NCI-H2107 (cell line): Measurements from ENCODE around the gene THBS1.

Source experiments
- DNase-seq: peaks from one replicate; lab custom pipeline; 2025; lab: John Stamatoyannopoulos, UW

Gene THBS1

DNA sequence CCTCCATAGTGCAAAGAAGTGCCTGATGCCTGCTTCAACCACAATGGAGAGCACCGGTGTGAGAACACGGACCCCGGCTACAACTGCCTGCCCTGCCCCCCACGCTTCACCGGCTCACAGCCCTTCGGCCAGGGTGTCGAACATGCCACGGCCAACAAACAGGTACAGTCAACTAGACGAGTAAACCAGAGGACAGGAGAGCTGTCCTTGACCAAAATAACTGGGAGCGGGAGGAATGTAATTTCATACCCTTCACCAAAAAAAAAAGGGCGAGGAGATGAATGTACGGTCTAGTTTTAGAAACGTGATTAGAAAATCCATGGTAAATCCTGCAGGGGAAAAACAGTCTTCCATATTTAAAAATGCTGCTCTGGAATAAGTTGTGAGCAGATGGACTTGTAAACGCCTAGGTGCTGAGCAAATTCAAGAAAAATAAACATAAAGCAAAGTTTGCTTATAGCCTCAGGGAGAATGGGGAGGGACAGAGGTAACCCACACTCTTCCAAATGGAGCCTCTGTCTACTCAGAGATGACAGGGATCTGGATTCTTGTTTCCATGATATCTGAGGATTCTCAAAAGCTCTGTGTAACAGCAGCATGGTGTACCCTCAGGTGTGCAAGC, 8.4 kb downstream of the THBS1 start:
- no peak for DNase-seq

DNA sequence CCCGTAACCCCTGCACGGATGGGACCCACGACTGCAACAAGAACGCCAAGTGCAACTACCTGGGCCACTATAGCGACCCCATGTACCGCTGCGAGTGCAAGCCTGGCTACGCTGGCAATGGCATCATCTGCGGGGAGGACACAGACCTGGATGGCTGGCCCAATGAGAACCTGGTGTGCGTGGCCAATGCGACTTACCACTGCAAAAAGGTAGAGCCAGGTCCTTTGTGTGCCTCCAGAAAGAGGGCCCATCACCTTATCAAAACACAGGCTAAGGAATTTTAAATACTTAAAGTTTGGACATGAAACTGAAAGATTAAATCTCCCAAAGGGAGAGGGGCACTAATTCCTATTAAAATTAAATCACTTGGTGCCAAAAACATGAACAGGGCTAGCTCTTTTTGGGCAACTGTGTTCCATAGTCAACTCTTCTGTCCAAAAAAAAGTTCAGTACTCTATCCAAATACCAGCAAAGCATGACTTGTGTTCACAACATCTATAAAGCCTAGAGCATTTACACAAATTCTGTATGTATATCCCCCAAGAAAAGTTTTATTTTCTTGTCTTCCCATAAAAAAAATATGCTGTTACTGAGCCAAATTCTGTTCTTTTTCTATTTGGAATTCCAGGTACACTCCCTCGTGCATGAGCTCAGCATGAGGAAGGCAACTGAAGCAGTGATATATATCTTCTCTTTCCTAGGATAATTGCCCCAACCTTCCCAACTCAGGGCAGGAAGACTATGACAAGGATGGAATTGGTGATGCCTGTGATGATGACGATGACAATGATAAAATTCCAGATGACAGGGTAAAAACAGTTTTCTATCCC, 9.2 kb downstream of the THBS1 start:
- DNase-seq, result no peak

DNA sequence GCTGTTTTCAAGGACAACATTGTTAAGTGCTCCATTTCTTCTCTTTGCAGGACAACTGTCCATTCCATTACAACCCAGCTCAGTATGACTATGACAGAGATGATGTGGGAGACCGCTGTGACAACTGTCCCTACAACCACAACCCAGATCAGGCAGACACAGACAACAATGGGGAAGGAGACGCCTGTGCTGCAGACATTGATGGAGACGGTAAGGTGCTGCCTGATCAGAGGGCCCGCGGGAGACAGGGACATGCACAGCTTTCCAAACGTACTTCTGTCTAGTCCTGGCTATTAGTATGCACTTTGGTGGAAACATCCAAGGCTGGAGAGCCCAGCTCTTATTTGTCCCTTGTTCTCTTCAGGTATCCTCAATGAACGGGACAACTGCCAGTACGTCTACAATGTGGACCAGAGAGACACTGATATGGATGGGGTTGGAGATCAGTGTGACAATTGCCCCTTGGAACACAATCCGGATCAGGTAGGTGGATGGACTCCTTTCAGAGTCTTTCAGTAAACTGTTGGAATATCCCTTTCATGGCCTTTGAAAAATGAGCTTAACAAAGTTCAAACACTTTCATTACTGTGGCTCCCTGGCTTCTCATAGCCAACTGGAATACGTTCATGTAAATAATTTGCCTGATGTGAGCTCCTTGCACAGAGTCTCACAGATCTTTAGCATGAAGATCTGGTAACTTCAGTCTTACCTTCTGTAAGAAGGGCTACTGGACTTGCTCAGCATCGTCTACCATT, 10.4 kb downstream of the THBS1 start:
- DNase-seq, result no peak

DNA sequence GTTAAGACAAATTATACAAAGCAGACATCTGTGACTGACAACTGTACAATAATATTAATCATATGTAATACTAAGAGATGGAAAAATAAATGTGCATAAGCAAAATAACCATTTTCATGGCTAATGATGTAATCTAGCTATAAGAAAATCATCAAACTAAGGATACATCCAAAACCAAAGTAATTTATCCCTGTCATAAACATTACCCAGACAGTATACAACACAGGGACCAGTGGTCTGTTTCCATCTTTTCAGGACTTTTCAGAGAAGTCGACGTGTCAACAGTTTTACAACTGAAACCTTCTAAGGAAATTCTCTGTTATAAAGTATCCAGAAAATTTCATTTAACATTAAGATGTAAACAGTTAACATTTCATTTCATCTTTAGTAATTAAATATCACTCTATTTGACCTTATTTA, 11.0 kb downstream of the THBS1 start:
- DNase-seq, result no peak

DNA sequence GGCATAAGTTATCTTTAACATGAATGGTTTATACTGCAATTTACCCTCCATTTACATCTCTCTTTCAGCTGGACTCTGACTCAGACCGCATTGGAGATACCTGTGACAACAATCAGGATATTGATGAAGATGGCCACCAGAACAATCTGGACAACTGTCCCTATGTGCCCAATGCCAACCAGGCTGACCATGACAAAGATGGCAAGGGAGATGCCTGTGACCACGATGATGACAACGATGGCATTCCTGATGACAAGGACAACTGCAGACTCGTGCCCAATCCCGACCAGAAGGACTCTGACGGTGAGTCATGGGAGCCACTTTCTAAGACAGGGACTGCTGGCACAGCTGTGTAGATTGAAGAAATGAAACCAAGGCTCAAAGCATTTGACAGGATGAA, 11.6 kb downstream of the THBS1 start:
- DNase-seq, result no peak

DNA sequence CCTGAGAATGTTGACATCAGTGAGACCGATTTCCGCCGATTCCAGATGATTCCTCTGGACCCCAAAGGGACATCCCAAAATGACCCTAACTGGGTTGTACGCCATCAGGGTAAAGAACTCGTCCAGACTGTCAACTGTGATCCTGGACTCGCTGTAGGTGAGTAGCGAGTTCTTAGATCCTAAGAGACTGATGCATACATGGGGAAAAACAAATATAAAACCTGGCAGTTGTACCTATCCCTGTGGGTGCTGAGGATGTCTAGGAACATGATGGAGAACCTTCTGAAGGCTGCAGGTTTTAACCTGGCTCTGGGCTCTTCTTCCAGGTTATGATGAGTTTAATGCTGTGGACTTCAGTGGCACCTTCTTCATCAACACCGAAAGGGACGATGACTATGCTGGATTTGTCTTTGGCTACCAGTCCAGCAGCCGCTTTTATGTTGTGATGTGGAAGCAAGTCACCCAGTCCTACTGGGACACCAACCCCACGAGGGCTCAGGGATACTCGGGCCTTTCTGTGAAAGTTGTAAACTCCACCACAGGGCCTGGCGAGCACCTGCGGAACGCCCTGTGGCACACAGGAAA, 12.3 kb downstream of the THBS1 start:
- no peak for DNase-seq

DNA sequence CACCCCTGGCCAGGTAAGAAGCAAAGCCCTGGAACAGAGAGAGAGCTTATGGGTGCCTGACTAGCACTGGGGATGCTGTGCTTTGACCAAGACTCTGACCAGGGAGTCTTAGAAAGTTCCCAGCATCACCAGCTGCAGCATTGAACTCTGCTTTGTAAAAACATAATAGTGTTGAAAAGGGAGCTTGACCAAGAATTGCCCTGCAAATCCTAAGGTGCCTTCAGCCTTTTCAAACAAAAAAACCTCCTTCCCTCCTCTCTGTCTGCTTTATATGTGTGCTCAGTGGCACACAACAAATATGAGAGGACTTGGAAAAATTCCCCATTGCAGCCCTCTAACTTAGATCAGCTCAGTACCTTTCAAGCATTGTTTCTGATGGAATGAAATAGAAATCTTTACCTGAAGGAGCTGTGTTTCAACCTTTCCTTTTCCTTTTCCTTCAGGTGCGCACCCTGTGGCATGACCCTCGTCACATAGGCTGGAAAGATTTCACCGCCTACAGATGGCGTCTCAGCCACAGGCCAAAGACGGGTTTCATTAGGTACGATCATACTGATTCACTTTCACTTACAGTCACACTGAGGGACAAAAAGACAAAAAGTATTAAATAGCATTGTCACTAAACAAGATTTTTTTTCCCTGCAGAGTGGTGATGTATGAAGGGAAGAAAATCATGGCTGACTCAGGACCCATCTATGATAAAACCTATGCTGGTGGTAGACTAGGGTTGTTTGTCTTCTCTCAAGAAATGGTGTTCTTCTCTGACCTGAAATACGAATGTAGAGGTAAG, 13.0 kb downstream of the THBS1 start:
- DNase-seq, result no peak

DNA sequence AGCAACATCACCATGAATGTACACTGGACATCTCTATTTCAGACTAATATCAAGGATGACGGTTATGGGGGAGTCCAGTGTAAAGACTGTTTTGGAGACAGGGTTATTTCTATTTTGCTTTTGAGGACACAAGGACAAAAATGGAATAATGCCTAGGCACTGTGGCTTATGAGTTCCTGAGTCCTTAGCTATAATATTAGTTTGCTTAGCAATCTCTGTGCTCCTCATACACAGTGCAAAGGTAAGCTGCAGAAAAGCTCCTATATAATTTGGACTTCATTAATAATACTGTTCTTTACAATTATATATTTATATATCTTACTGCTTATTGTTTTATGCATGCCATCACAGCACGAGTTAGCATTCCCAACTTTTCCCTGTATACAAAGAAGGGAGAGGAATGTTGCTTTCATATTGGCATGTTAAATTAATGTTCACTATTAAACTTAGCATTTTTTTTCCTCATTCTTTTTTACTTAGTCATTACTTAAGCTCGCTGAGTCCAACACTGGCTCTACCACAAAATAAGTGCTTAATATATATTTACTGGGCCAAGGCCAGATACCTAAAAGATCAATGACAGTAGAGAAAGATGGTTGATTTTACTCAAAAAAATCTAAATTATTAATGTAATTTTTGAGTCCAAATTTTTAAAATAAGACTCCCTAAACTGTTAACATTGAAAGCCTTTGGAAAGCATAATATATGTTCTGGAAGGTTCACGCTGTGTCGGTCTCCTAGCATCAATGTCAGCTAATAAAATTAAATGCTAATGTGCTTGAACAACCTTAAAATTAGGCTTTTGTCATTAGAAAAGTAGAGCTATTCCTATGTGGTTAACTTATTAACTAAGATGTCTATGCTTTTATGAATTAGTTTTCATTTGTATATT, 13.8 kb downstream of the THBS1 start:
- no peak for DNase-seq

DNA sequence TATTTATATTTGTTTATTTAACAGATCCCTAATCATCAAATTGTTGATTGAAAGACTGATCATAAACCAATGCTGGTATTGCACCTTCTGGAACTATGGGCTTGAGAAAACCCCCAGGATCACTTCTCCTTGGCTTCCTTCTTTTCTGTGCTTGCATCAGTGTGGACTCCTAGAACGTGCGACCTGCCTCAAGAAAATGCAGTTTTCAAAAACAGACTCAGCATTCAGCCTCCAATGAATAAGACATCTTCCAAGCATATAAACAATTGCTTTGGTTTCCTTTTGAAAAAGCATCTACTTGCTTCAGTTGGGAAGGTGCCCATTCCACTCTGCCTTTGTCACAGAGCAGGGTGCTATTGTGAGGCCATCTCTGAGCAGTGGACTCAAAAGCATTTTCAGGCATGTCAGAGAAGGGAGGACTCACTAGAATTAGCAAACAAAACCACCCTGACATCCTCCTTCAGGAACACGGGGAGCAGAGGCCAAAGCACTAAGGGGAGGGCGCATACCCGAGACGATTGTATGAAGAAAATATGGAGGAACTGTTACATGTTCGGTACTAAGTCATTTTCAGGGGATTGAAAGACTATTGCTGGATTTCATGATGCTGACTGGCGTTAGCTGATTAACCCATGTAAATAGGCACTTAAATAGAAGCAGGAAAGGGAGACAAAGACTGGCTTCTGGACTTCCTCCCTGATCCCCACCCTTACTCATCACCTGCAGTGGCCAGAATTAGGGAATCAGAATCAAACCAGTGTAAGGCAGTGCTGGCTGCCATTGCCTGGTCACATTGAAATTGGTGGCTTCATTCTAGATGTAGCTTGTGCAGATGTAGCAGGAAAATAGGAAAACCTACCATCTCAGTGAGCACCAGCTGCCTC, 14.7 kb downstream of the THBS1 start:
- no peak for DNase-seq

DNA sequence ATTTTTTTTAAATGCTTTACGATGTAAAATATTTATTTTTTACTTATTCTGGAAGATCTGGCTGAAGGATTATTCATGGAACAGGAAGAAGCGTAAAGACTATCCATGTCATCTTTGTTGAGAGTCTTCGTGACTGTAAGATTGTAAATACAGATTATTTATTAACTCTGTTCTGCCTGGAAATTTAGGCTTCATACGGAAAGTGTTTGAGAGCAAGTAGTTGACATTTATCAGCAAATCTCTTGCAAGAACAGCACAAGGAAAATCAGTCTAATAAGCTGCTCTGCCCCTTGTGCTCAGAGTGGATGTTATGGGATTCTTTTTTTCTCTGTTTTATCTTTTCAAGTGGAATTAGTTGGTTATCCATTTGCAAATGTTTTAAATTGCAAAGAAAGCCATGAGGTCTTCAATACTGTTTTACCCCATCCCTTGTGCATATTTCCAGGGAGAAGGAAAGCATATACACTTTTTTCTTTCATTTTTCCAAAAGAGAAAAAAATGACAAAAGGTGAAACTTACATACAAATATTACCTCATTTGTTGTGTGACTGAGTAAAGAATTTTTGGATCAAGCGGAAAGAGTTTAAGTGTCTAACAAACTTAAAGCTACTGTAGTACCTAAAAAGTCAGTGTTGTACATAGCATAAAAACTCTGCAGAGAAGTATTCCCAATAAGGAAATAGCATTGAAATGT, 15.6 kb downstream of the THBS1 start:
- DNase-seq, result no peak

DNA sequence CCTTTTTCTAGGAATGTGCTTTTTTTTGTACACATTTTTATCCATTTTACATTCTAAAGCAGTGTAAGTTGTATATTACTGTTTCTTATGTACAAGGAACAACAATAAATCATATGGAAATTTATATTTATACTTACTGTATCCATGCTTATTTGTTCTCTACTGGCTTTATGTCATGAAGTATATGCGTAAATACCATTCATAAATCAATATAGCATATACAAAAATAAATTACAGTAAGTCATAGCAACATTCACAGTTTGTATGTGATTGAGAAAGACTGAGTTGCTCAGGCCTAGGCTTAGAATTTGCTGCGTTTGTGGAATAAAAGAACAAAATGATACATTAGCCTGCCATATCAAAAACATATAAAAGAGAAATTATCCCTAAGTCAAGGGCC, 16.5 kb downstream of the THBS1 start:
- no peak for DNase-seq

DNA sequence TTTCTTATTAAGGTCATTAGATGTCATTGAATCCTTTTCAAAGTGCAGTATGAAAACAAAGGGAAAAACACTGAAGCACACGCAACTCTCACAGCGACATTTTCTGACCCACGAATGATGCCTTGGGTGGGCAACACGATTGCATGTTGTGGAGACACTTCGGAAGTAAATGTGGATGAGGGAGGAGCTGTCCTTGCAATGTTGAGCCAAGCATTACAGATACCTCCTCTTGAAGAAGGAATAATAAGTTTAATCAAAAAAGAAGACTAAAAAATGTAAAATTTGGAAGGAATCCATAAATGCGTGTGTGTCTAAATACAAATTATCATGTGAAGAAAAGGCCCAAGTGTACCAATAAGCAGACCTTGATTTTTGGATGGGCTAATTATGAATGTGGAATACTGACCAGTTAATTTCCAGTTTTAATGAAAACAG, 16.9 kb downstream of the THBS1 start:
- no peak for DNase-seq

DNA sequence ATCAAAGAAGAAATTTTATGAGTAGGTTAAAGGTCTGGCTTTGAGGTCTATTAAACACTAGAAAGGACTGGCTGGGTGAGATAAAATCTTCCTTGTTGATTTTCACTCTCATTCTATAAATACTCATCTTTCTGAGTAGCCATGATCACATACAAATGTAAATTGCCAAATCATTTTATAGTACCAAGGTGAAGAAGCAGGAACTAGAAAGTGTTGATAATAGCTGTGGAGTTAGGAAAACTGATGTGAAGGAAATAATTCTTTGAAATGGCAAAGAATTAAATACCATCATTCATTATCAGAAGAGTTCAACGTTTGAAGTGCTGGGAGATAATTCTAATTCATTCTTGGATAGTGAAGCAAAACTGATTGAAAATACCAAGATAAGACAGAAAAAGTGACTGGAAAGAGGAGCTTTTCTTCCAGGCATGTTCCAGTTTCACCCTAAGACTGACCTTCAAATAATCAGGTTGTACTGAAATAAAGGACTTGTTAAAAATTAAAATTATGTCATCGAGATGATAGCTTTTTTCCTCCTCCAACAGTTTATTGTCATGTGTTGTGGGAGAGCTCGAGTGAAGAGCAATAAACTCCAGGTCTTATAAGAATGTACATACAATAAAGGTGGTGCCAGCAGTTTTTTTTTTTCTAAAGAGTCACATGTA, 17.4 kb downstream of the THBS1 start:
- no peak for DNase-seq

DNA sequence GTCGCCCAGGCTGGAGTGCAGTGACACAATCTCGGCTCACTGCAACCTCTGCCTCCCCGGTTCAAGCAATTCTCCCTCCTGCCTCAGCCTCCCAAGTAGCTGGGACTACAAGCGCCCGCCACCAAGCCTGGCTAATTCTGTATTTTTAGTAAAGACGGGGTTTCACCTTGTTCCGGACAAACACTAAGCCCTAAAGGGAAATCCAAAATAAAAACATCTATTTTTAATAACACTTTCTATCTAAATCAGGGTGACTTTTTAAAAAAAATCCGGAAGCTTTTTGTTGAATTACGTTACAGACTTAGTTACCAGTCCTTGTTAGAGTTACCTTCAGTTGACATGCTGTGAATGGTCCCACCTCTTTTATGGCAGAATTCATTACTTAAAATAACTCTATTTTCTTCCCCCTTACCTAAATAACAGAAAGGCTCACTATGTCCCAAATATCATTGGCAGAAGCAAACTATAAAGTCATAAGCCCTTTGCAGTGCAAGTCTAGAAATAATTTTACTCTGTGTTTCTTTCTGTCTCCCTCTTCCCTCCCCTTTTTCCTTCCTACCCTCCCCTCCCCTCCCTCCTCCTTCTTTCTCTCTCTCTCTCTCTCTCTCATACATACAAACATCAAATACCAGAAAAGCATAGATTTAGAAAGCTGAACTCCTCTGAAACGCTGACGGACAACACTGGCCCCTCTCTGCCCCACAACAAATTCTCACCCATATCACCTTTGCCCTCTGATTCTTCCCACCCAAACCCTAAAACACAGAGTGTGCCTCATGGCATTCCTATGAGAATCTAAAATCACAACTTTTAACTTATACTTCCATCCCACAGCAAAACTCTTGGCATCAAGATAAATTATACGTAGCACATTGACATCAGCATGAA, 18.3 kb downstream of the THBS1 start:
- no peak for DNase-seq

DNA sequence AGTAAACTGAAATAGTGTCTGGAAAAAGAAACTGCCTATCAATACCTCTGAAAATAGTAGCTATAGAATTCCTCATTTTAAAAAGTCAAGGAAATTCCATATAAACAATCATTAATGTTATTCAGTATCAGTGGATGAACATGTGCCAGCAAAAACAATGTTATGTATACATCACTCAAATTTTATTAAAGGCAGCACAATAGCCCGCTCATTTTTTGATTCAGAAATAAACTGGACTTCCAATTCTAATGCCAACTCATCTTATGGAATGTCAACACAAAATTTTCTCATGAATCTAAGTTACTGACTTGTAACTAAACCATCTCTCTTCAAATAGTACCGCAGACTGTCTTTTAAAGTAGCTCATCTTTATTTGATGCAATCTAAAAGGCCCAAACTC, 19.0 kb downstream of the THBS1 start:
- no peak for DNase-seq

DNA sequence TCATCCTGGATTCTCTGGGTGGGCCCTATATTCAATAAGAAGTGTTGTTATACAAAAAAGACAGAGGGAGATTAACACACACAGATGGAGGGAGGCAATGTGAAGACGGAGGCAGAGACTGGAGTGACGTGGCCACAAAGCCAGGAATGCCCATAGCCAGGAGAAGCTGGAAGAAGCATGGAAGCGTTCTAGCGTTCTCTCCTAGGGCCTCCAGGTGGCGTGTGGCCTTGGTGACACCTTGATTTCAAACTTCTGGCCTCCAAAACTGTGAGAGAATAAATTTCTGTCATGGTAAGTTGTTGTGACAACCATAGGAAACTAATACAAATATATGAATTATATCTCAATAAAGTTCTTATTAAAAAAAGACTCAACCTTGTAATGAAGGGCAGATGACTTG, 21.3 kb downstream of the THBS1 start:
- DNase-seq, result no peak

DNA sequence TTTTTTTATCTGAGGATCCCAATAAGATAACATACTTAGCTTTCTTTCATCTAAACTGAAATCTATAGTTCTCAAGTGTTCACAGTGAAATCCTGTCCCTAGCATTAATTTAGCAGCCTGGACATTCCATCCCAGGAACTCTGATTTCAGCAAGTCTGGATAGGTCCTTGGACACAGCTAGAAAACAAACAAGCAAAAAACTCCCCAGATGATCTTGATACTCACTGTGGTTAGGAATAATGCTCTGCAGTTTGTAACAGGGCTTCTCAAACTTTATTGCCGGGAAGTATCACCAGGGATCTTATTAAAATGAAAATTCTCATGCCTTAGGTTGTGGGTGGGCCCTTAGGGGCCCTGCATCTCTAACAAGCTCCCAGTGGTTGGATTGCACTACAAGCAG, 24.3 kb downstream of the THBS1 start:
- no peak for DNase-seq
